Gastroesophageal sphincter (tissue), 3 donors: ENCODE results near the gene GALNT5.

ENCODE experiments used
- EP300 ChIP-seq: sonication (generic); formaldehyde crosslinking; IDR thresholded peaks from one replicate; pipeline ENCODE4 v1.6.1; 2017; ENCODE audit warnings: antibody characterized with exemption, mild to moderate bottlenecking
- POLR2A ChIP-seq, 2 donors: fragments of 450-650 bp; IDR thresholded peaks; one replicate each; pipeline ENCODE4 v1.6.1; 2017; ENCODE audit warnings: antibody characterized with exemption in 2 of 2, mild to moderate bottlenecking in 2 of 2, moderate library complexity in 1 of 2
- TF ChIP-seq, protein P1 (sequence below), 4 experiments: fragments of 200-600 bp in 2 of 4; fragments of 450-650 bp in 2 of 4; sonication (generic) in 1 of 4; IDR thresholded peaks; one replicate each; pipeline ENCODE4 v1.5.1; 2017 to 2019; ENCODE audit warnings: antibody characterized with exemption in 4 of 4, mild to moderate bottlenecking in 2 of 4, moderate library complexity in 2 of 4

DNA sequence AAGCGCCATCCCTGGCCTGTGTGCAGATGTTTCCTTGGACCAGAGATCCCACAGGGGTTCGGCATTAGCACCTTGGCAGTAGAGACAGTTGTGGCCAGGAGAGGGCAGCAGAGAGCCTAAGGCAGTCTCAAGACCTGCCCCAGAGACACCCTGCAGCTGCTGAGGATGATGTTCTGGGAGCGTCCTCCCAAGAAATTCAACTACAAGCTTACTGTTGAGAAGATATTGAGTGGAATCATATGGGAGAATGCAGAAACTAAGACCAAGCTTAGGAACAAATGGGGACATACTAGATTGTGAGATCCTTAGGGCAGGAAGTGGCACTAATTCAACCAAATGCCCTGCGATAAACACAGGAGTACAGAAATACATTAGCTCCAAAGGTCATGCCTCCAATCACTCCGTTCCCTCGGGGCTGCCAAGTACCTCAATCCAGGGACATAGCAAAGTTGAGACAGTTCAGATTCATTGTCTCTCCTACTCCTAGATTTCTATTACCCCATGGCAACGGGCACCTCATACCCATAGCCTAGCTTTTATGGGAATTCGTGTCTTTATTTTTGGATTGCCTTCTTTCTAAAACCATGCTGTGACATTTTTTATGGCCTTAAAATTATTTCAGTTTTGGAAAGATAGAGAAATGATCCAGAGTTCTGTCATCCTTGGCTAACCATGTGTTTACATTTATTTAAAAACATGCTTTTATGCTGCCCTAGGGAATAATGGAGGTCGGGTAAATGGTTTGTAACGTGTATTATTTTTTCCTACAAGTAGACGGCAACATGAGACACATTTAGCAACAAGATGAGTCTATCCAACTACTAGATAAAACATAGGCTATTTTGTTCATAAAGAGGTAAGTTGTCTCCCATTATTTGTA, 70.4 kb downstream of the GALNT5 start:
- TF ChIP-seq, protein P1, sequence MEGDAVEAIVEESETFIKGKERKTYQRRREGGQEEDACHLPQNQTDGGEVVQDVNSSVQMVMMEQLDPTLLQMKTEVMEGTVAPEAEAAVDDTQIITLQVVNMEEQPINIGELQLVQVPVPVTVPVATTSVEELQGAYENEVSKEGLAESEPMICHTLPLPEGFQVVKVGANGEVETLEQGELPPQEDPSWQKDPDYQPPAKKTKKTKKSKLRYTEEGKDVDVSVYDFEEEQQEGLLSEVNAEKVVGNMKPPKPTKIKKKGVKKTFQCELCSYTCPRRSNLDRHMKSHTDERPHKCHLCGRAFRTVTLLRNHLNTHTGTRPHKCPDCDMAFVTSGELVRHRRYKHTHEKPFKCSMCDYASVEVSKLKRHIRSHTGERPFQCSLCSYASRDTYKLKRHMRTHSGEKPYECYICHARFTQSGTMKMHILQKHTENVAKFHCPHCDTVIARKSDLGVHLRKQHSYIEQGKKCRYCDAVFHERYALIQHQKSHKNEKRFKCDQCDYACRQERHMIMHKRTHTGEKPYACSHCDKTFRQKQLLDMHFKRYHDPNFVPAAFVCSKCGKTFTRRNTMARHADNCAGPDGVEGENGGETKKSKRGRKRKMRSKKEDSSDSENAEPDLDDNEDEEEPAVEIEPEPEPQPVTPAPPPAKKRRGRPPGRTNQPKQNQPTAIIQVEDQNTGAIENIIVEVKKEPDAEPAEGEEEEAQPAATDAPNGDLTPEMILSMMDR (IDR thresholded peaks at IDR 0.05), result peak; percentile 56 to 94 (median 59)
- TF ChIP-seq POLR2A (IDR thresholded peaks at IDR 0.05), result no peak
- no peak for TF ChIP-seq EP300
